K562 (cell line): ENCODE data around the gene KIF3B. TPM values are rescaled to one million over a fixed set of nuclear protein-coding genes. Genes with fewer than 3 reads are reported as not detected.

Experiments used
- ATAC-seq: fragments of 200-7000 bp; cut with Tn5 transposase; 3 replicates; pipeline ENCODE4 v1.9.1; 2020; ENCODE audit warnings: moderate library complexity
- BruUV-seq: library from RNA; stranded (reverse); fragments of 400-500 nt; replicated peaks from 2 replicates; lab custom pipeline; 2021; lab: Mats Ljungman, UMichigan
- CTCF ChIA-PET: fragments of 300-600 bp; formaldehyde crosslinking; extraction: SDS; loops from one replicate; lab custom pipeline; 2021; ENCODE audit warnings: low intra/inter-chr PET ratio; lab: Yijun Ruan, JAX
- POLR2A ChIA-PET: fragments of 300-600, 350-650 bp; sonication (Branson Sonifier 250); formaldehyde crosslinking; extraction: SDS; loops from one replicate; lab custom pipeline; 2021; ENCODE audit warnings: antibody characterized with exemption, inconsistent platforms; lab: Yijun Ruan, JAX
- DNase-seq, 4 experiments: peaks; one replicate each; pipeline versions ENCODE4 v3.0.0 to v3.0.0-alpha.2; 2011 to 2018; ENCODE audit warnings: low spot score in 3 of 4, mixed read lengths in 3 of 4; ENCODE audit errors: extremely low read depth in 1 of 4
- FAIRE-seq: peaks from 2 replicates; lab custom pipeline; 2011; peaks lifted over from hg19 to GRCh38; lab: Jason Lieb, UNC
- H2AFZ ChIP-seq: 2 replicates; pipeline ENCODE4 v1.6.0; 2011; ENCODE audit warnings: low read depth, low read length, control low read depth, inconsistent platforms
- H3K27ac ChIP-seq: fragments of 200-600 bp; 3 replicates; pipeline ENCODE4 v1.8.0; 2011; ENCODE audit warnings: low read depth, mild to moderate bottlenecking, control low read depth, inconsistent platforms, low read length, moderate library complexity, mixed read lengths; ENCODE audit errors: extremely low read depth
- H3K27me3 ChIP-seq, 2 experiments: fragments of 300-600 bp in 1 of 2; 2 replicates in 1 of 2; 3 replicates in 1 of 2; pipeline versions ENCODE4 v1.6.0 to v1.8.0; 2011; ENCODE audit warnings: inconsistent platforms in 2 of 2, low read length in 2 of 2, mild to moderate bottlenecking in 1 of 2, mixed read lengths in 1 of 2, moderate library complexity in 1 of 2; ENCODE audit not compliant: control insufficient read depth in 2 of 2, insufficient read depth in 2 of 2
- H3K36me3 ChIP-seq: fragments of 300-600 bp; 3 replicates; pipeline ENCODE4 v1.8.0; 2011; ENCODE audit warnings: mild to moderate bottlenecking, low read length, inconsistent platforms; ENCODE audit not compliant: control insufficient read depth, insufficient read depth
- H3K4me1 ChIP-seq, 2 experiments: fragments of 200-600 bp in 1 of 2; replicated peaks in 1 of 2; 2 replicates in 1 of 2; 3 replicates in 1 of 2; pipeline versions ENCODE4 v1.5.1 to v1.8.0; 2011; ENCODE audit warnings: inconsistent platforms in 2 of 2, low read length in 2 of 2, mild to moderate bottlenecking in 1 of 2, mixed read lengths in 1 of 2, moderate library complexity in 1 of 2; ENCODE audit not compliant: control insufficient read depth in 2 of 2, insufficient read depth in 2 of 2
- H3K4me2 ChIP-seq: 2 replicates; pipeline ENCODE4 v1.6.1; 2011; ENCODE audit warnings: low read length, control low read depth, inconsistent platforms, mixed read lengths; ENCODE audit not compliant: insufficient read depth
- H3K4me3 ChIP-seq: fragments of 200-600 bp; sonication (generic), shearing (Covaris generic); 2 replicates; pipeline ENCODE4 v1.5.1; 2016; ENCODE audit warnings: control low read depth, inconsistent platforms
- H3K79me2 ChIP-seq: fragments of 200-600 bp; 3 replicates; pipeline ENCODE4 v1.8.0; 2011; ENCODE audit warnings: low read length, inconsistent platforms; ENCODE audit not compliant: control insufficient read depth, insufficient read depth
- H3K9ac ChIP-seq, 2 experiments: 2 replicates each; pipeline versions ENCODE4 v1.6.0 to v1.6.1; 2011; ENCODE audit warnings: low read depth in 2 of 2, low read length in 2 of 2, control low read depth in 1 of 2, inconsistent platforms in 1 of 2, mild to moderate bottlenecking in 1 of 2, mixed read lengths in 1 of 2; ENCODE audit not compliant: insufficient read depth in 1 of 2
- H3K9me1 ChIP-seq: one replicate; pipeline ENCODE4 v1.6.0; 2011; ENCODE audit warnings: inconsistent platforms, mild to moderate bottlenecking, low read length, moderate library complexity; ENCODE audit not compliant: control insufficient read depth, insufficient read depth
- H3K9me3 ChIP-seq: replicated peaks from 2 replicates; pipeline ENCODE4 v1.5.1; 2011; ENCODE audit warnings: low read depth, low read length, inconsistent platforms; ENCODE audit not compliant: control insufficient read depth, insufficient read depth
- H4K20me1 ChIP-seq: replicated peaks from 2 replicates; pipeline ENCODE4 v1.6.1; 2011; ENCODE audit warnings: low read length, inconsistent platforms, mixed read lengths; ENCODE audit not compliant: control insufficient read depth, insufficient read depth
- ADNP ChIP-seq: fragments of 200-800 bp; sonication (Bioruptor generic); IDR thresholded peaks from 2 replicates; pipeline ENCODE4 v1.6.1; 2016; ENCODE audit warnings: missing genetic modification characterization, missing compliant biosample characterization
- CLOCK ChIP-seq: fragments of 250-450 bp; sonication (Bioruptor Pico); IDR thresholded peaks from 2 replicates; pipeline ENCODE4 v1.4.0; 2020; ENCODE audit warnings: mild to moderate bottlenecking, moderate library complexity, borderline replicate concordance
- MCM3 ChIP-seq: fragments of 450-650 bp; IDR thresholded peaks from 2 replicates; pipeline ENCODE4 v1.6.1; 2016
- MEF2D ChIP-seq: conservative IDR thresholded peaks from 2 replicates; pipeline ENCODE4 v1.6.1; 2016; ENCODE audit warnings: low read depth, missing genetic modification characterization, missing compliant biosample characterization
- NBN ChIP-seq: fragments of 450-650 bp; IDR thresholded peaks from 2 replicates; pipeline ENCODE4 v1.6.1; 2016; ENCODE audit warnings: low read depth, mild to moderate bottlenecking
- PBX2 ChIP-seq, 2 experiments: IDR thresholded peaks in 1 of 2; conservative IDR thresholded peaks in 1 of 2; 2 replicates each; pipeline ENCODE4 v1.6.1; 2016; ENCODE audit warnings: low read depth in 2 of 2, mild to moderate bottlenecking in 1 of 2, missing compliant biosample characterization in 1 of 2, missing genetic modification characterization in 1 of 2, moderate library complexity in 1 of 2
- PKNOX1 ChIP-seq: fragments of 450-650 bp; IDR thresholded peaks from 2 replicates; pipeline ENCODE4 v1.6.1; 2016
- RHOXF2B ChIP-seq: fragments of 250-450 bp; sonication (Bioruptor Pico); conservative IDR thresholded peaks from 2 replicates; pipeline ENCODE4 v1.5.1; 2021
- RNF219 ChIP-seq: fragments of 250-450 bp; sonication (Bioruptor Pico); IDR thresholded peaks from 2 replicates; pipeline ENCODE4 v1.5.0; 2022; ENCODE audit warnings: mild to moderate bottlenecking
- SMARCA5 ChIP-seq: fragments of 450-650 bp; IDR thresholded peaks from 2 replicates; pipeline ENCODE4 v1.6.1; 2016
- ZNF212 ChIP-seq: fragments of 450-650 bp; formaldehyde crosslinking; IDR thresholded peaks from 2 replicates; pipeline ENCODE4 v1.4.0; 2020; ENCODE audit warnings: mild to moderate bottlenecking
- whole genome bisulfite sequencing: fragments of 100-300 bp; shearing (Covaris generic); methylation state at CpG from one replicate; pipeline ENCODE4 v1.1.6; 2016; ENCODE audit warnings: low coverage, mixed read lengths; ENCODE audit not compliant: insufficient coverage; ENCODE audit errors: missing lambda C conversion rate; 5-methylcytosine and 5-hydroxymethylcytosine counted together
- in situ Hi-C: fragments of 300-500 bp; cut with MboI; formaldehyde crosslinking; loops from 4 replicates; pipeline ENCODE4 v1.15.0; 2018; ENCODE audit warnings: inconsistent platforms, mixed read lengths
- intact Hi-C: fragments of 100-400 bp; cut with micrococcal nuclease; formaldehyde crosslinking; loops from 2 replicates; pipeline ENCODE4 v1.14.2; 2022
- polyA plus RNA-seq, 8 experiments: library from polyadenylated mRNA; depleted of rRNA in 4 of 8; stranded (reverse) in 5 of 8; unstranded in 3 of 8; fragments of >200 nt; fragmentation: Nextera tagmentation in 2 of 8; fragmentation: Illumina TruSeq in 1 of 8; extraction: Ambion mirVana in 2 of 8; extraction: Trizol in 1 of 8; gene quantifications; 2 replicates each; pipeline versions ENCODE4 v1.2.1 to v1.2.3, GENCODE V29; 2011 to 2014; ENCODE audit warnings: inconsistent platforms in 1 of 8, missing spikeins in 1 of 8
- total RNA-seq, 7 experiments: library from RNA; depleted of rRNA in 6 of 7; stranded (reverse); fragments of >200 nt in 6 of 7; fragmentation: Illumina TruSeq in 2 of 7; extraction: Trizol in 2 of 7; gene quantifications; 2 replicates each; pipeline versions ENCODE4 v1.2.1 to v1.2.3, GENCODE V29; 2011 to 2021; ENCODE audit warnings: low replicate concordance in 1 of 7

Gene KIF3B
- total and polyA plus RNA-seq, 9 of the 15 experiments (the other 6 are each of a cell fraction or from before 2014, with no cell fraction given), result 2.9 to 12.3 (median 8.6) TPM

- TF ChIP-seq RNF219 (CRISPR knock-in tag) (no peak), MCM3 (no peak), SMARCA5 (peak; percentile 70), NBN (no peak), MEF2D (no peak), ADNP (tag) (peak; percentile 60; the same call in 1 of the 2 replicates)
Observed at GRCh38 chr20:32363492-32363891, 86.0 kb downstream of the KIF3B start (continued).

GRCh38 chr20:32364554-32365208 is 87.2 kb downstream of the KIF3B start:
- no peak for FAIRE-seq
- Histone ChIP-seq H3K4me2 (no peak overlapping the region), H3K9ac (no peak overlapping the region; a peak in 1 of 4 replicates), H3K27ac (no peak overlapping the region), H3K9me3 (no peaks in the 10 kb centered on the region), H3K36me3 (peaks cover 52% of the 10 kb centered on the region), H4K20me1 (peaks cover 38% of the 10 kb centered on the region), H3K4me3 (no peak overlapping the region), H3K4me1 (peaks cover 14 to 17% of the 10 kb centered on the region in 2 experiments; a peak in 4 of 5 replicates), H2AFZ (no peak overlapping the region), H3K27me3 (no peaks in the 10 kb centered on the region), H3K9me1 (peaks cover 3% of the 10 kb centered on the region), H3K79me2 (peaks cover 93% of the 10 kb centered on the region)
- 71% methylated on average over 7 of the region's 7 CpGs for WGBS
- CTCF ChIA-PET, result no interaction called here
- in situ Hi-C loops (no loop called here), intact Hi-C loops (no loop called here)
- POLR2A ChIA-PET, result interaction anchor here (0.5 to 1.5 kb wide), 6 partner anchors 8 to 89 kb away, joined by 3 to 6 read pairs (median 3); no protein-coding TSS in a partner anchor
- no peak for DNase-seq
- peak; percentile 27; the same call in 2 of the 3 replicates for ATAC-seq
- BruUV-seq, result no TSS peak
- TF ChIP-seq PKNOX1 (peak; percentile 89), ZNF212 (CRISPR knock-in tag) (no peak), RHOXF2B (CRISPR knock-in tag) (no peak), CLOCK (CRISPR knock-in tag) (no peak), PBX2 (CRISPR knock-in tag; IDR thresholded peaks at IDR 0.05; ENCODE audit: low read depth) (no peak), PBX2 (tag; conservative IDR thresholded peaks at IDR 0.05; ENCODE audit: low read depth) (0 out of 2 replicates have a peak, but pooled peaks have one; percentile 11)
